A375 (cell line): ENCODE data around the gene OXLD1. TPM values are rescaled to one million over a fixed set of nuclear protein-coding genes. Genes with fewer than 3 reads are reported as not detected.

Source experiments
- small RNA-seq: library from RNA; depleted of rRNA; stranded (forward); fragments of <200 nt; gene quantifications from one replicate; pipeline ENCODE3, GENCODE V24; 2014
- total RNA-seq: library from RNA; depleted of rRNA; stranded (reverse); fragments of >200 nt; shearing (Covaris generic); gene quantifications from 2 replicates; pipeline ENCODE4 v1.2.3, GENCODE V29; 2014; rRNA removed

OXLD1 gene
- total RNA-seq, result 93.6 and 127 TPM in 2 replicates

DNA sequence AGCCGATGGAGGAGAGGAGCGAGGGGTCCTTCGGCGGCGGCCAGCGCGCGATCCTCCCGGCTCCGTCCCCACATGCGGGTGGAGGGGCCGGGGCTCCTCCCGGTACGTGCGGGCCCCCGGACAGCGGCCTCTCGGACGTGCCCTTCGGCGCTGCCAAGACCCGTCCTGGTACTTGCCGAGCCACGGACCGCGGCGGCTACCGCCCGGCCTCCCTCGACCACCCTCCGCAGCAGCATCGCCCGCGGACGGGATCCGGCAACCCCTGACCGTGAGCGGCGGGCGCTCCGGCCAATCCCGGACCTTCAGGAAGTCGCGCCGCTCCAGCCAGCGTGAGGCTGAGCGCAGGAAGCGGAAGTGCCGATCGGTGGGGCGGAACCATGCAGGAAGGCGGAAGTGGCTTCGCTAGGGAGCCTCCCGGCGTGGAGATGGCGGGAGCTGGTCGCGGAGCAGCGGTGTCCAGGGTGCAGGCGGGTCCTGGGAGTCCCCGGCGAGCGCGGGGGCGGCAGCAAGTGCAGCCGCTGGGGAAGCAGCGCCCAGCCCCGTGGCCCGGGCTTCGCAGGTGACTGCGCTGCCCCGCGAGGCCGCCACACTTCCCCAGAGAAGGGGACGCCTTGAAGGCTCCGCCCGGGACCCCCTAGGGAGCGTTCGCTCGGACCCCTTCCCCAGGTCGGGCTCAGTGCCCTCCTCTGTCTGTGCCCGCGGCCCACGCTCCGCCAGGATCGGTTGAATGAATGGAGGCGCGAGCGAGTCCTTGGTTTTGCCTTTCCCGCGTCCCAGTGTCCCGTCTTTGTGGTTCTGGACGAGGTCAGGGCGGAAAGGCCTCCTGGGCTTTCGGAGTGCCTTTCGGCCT, at the start of gene OXLD1, which contains the start of gene CCDC137:
Gene OXLD1 (minus strand): TSS at position 264 of the 850 bp plus-strand sequence. CDS start 28 bp downstream, at position 236.
Gene CCDC137 (plus strand): TSS at position 396 of the 850 bp plus-strand sequence. CDS start 30 bp downstream, at position 426.

DNA sequence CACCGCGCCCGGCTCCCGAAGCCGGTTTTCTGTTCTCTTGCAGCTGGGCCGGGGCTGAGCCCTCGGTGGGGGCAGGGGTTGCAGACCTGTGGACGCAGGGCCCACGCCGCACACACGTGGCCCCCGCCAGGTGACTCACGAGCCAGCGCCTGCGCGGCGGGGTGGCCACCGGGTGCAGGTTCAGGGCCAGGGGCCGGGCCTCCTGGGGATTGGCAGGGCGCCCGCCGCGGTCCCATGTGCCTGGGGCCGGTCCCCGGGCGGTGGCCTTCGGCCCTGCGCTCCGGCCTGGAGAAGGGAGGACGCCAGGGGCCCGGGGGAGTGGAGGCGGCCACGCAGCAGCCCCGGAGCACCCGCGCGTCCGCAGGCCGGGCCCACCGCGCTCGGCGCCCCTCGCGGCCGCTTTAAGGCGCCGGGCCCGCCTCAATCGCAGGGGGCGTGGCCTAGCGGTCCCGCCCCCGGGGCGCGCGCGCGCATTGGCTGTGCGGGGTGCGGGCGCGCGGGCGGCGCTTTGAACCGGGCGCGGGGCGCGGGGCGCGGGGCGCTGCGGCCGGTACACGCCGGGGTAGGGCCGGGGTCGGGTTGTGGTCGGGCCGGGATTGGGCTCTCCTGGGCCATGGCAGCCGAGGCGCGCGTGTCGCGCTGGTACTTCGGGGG, 45.5 kb upstream of the OXLD1 start, which contains the start of gene SLC25A10:
Gene SLC25A10 (plus strand): TSS at position 471 of the 654 bp plus-strand sequence. CDS start 143 bp downstream, at position 614.

DNA sequence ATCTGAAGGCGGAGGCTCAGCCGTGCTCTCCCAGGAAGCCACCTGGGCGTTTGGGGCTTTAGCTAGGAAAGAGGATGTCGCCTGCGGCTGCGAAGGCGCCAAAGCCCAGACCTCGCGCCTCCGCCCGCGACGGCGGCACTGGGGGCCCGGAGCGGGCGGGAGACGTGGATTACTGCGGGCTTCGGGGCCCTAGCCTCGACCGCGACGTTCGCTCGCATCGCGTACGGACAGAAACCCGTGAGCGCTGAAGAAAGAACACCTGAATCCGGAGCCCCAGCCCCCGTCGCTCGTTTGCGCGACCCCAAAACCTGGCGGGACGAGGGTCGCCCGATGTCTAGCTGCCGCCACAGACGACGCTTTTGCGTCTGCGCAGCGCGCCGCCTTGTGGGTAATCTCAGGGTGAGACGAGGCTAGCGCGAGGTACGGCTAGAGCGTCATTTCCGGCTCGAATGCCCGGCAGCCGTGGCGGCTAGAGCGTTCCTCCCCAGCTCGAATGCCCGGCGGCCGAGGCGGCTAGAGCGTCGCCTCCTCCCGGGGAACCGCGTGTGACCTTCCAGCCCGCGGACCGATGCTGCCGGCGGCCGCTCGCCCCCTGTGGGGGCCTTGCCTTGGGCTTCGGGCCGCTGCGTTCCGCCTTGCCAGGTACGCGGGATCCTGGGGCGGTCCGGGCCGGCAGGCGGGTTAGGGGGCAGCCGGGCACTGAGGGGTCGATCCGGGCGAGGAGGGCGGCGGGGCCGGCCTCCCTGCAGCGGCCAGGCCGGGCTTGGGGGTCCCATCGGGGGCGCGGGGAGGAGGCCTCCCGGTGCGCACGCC, 36.7 kb upstream of the OXLD1 start, which contains the start of gene MRPL12:
Gene MRPL12 (plus strand): TSS at position 434 of the 813 bp plus-strand sequence. CDS start 135 bp downstream, at position 569.

DNA sequence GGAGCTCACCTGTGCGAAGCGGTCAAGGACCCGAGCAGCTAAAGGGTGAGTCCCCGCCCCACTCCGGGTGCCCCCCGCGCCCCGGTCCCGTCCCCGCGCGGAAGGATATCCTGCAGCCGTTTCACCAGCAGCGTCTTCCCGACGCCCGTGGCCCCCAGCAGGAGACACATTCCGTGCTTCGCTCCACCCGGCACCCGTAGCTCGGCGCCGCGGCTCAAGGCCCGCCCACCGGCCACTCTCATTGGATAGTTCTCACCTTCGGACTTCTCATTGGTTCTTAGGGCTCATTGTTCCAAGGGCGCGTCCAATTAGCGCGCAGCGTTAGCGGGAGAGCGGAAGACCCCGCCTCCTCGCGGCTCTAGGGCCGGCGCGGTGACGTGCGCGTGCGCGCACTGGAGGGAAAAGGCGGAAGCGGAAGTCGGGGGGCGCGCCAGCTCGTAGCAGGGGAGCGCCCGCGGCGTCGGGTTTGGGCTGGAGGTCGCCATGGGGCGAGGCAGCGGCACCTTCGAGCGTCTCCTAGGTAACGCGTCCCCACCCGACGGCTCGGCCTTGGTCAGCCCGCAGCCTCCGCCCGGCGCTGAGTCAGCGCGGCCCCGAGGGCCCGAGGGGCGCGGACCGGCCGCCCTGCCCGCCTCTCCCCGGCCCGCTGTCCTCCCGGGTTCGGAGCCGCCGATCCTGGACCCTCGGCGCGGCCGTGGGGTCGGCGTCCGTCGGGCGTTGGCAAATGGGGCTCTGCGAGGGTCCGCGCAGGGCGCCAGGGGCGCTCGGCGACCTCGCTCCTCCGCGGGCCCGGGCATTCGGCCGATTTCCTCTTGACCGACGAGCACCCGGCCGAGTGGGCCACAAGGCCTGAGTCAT, 17.4 kb upstream of the OXLD1 start, which contains the start of the genes ARL16 and HGS:
Gene ARL16 (minus strand): TSS at position 214 of the 858 bp plus-strand sequence. CDS start 44 bp downstream, at position 170.
Gene HGS (plus strand): TSS at position 428 of the 858 bp plus-strand sequence. CDS start 56 bp downstream, at position 484.

DNA sequence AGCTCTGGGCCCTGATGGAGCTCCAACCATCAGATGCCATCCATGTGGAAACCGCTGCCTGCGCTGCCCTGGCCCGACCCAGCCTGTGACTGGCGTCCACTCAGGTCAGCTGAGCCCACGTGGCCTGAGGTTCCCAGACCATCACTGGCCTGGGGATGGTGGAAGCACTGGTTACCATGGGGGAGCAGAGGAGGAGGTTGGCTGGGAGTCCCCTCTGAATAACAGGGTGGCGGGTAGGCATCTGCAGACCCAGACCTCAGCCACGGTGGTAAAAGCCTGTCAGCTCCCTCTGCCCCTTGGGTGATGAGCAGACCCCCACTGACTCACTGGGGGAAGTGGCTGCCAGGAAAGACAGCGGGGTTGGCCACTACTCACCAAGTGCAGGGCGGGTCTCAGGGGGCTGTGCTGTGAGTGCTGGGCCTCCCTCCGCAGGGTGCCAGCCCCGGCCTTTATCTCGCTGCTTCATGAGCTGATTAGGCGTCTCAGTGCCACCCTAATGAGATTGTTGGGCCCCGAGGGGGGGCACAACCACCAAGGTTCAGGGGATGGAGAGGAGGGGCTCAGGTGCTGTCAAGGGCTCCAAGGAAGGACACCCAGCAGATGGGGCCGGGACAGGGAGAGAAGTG, 10.2 kb downstream of the OXLD1 start, which contains the start of gene PDE6G:
Gene PDE6G (minus strand): TSS at position 425 of the 626 bp plus-strand sequence. CDS start 3,237 bp downstream, outside the sequence.

DNA sequence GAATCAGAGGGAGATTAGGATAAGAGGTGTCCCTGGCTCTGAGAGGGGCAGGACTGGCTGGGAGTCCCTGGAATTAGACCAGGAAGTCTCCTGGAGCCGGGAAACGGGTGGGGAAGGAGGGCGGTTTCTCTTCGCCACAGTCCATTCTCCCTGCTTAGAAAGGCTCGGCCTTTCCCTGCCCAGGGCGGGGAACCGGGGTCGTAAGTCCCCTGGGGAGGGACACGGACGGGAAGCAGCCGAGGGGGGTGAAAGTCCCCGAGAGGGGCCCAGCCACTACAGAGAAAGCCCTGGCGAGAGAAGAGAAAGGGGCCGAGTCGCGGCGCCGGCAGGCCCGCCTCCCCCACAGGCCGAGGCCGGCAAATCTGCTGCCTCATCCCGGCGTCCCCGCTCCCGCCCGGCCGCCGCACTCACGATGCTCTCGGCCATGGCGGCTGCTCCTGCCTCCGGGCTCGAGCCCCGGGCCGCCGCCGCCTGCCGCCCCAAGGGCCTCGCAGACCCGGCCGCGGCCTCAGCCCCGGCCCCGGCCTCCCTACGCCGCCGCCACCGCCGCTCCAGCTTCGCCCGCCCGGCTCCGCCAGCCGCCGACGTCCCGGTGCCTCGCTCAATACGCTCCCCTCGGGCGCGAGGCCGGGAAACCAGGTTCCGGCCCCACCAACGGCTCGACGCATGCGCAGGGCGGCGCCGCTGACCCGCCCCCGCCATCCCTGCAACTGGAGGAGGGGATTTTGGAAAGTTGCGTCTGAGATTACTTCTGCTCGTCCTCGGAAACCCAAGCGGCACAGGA, 29.7 kb downstream of the OXLD1 start, which contains the start of the genes NPLOC4 and TSPAN10:
Gene NPLOC4 (minus strand): TSS at position 608 of the 784 bp plus-strand sequence. CDS start 182 bp downstream, at position 426.
Gene TSPAN10 (plus strand): TSS at position 692 of the 784 bp plus-strand sequence. CDS start 5,217 bp downstream, outside the sequence.

Small RNAs within 50 kb of the gene (small RNA-seq; reads per million reads assigned to genes)
- not detected for gene MIR6786

Other genes with a start within 250 kb of the OXLD1 start
- gene ACTG1, start 153.8 kb downstream of the OXLD1 start, total RNA-seq, result 2,933 and 5,081 TPM in 2 replicates
- 0.08 and 0.50 TPM in 2 replicates for gene FSCN2, start 138.2 kb downstream of the OXLD1 start, total RNA-seq
- gene FAAP100, start 114.3 kb downstream of the OXLD1 start, total RNA-seq, result 28.7 and 29.0 TPM in 2 replicates
- gene NPLOC4, start 29.5 kb downstream of the OXLD1 start, total RNA-seq, result 46.8 and 62.1 TPM in 2 replicates
- gene TSPAN10, start 29.4 kb downstream of the OXLD1 start, total RNA-seq, result 1.7 and 2.2 TPM in 2 replicates
- 0.64 TPM in 1 of 2 replicates, not detected in the other for gene PDE6G, start 10.1 kb downstream of the OXLD1 start, total RNA-seq
- gene CCDC137, start 132 bp upstream of the OXLD1 start, total RNA-seq, result 56.2 and 57.7 TPM in 2 replicates
- 47.6 and 51.0 TPM in 2 replicates for gene ARL16, start 17.2 kb upstream of the OXLD1 start, total RNA-seq
- 159 and 172 TPM in 2 replicates for gene HGS, start 17.4 kb upstream of the OXLD1 start, total RNA-seq
- 42.8 and 60.5 TPM in 2 replicates for gene MRPL12, start 36.8 kb upstream of the OXLD1 start, total RNA-seq
- gene SLC25A10, start 45.7 kb upstream of the OXLD1 start, total RNA-seq, result 55.5 and 62.1 TPM in 2 replicates
- not detected in 2 replicates for gene GCGR, start 137.5 kb upstream of the OXLD1 start, total RNA-seq
- gene MCRIP1, start 166.7 kb upstream of the OXLD1 start, total RNA-seq, result 73.0 and 96.0 TPM in 2 replicates
- gene PPP1R27, start 168.4 kb upstream of the OXLD1 start, total RNA-seq, result 0.61 TPM in 1 of 2 replicates, not detected in the other
- 716 and 811 TPM in 2 replicates for gene P4HB, start 193.9 kb upstream of the OXLD1 start, total RNA-seq
- gene ARHGDIA, start 204.7 kb upstream of the OXLD1 start, total RNA-seq, result 229 and 255 TPM in 2 replicates
- gene ALYREF, start 225.0 kb upstream of the OXLD1 start, total RNA-seq, result 423 and 436 TPM in 2 replicates
- 135 and 136 TPM in 2 replicates for gene ANAPC11, start 225.1 kb upstream of the OXLD1 start, total RNA-seq
- 0.11 and 0.24 TPM in 2 replicates for gene NPB, start 235.6 kb upstream of the OXLD1 start, total RNA-seq
- gene PCYT2, start 244.8 kb upstream of the OXLD1 start, total RNA-seq, result 27.0 and 32.0 TPM in 2 replicates